GM12875 (cell line): ENCODE data around the gene EVA1C.
"Not testable (repeated sequence)": the region's sequence is repeated elsewhere in the genome, so short reads cannot be mapped to it uniquely, and the experiment has no call there.

Experiments used
- H3K4me3 ChIP-seq: one replicate; pipeline ENCODE4 v1.5.1; 2011; ENCODE audit warnings: low read depth, low read length, control low read depth
- TF ChIP-seq, protein P1 (sequence below): IDR thresholded peaks from 2 replicates; pipeline ENCODE4 v1.5.1; 2011; ENCODE audit warnings: low read depth, mild to moderate bottlenecking, control low read depth, inconsistent platforms, low read length, moderate library complexity, borderline replicate concordance; ENCODE audit not compliant: insufficient read depth

EVA1C gene

GRCh38 chr21:32521736-32522355, 109.3 kb downstream of the EVA1C start:
- TF ChIP-seq, protein P1, sequence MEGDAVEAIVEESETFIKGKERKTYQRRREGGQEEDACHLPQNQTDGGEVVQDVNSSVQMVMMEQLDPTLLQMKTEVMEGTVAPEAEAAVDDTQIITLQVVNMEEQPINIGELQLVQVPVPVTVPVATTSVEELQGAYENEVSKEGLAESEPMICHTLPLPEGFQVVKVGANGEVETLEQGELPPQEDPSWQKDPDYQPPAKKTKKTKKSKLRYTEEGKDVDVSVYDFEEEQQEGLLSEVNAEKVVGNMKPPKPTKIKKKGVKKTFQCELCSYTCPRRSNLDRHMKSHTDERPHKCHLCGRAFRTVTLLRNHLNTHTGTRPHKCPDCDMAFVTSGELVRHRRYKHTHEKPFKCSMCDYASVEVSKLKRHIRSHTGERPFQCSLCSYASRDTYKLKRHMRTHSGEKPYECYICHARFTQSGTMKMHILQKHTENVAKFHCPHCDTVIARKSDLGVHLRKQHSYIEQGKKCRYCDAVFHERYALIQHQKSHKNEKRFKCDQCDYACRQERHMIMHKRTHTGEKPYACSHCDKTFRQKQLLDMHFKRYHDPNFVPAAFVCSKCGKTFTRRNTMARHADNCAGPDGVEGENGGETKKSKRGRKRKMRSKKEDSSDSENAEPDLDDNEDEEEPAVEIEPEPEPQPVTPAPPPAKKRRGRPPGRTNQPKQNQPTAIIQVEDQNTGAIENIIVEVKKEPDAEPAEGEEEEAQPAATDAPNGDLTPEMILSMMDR: no peak
- H3K4me3 ChIP-seq: no peak overlapping the region

- TF ChIP-seq, protein P1: no peak
Observed at GRCh38 chr21:32523463-32523862, 111.0 kb downstream of the EVA1C start.

GRCh38 chr21:32523988-32524719, 111.6 kb downstream of the EVA1C start:
- TF ChIP-seq, protein P1: no peak
- no peak overlapping the region for H3K4me3 ChIP-seq

More at GRCh38 chr21:32523463-32523862, 111.0 kb downstream of the EVA1C start:
- no peak overlapping the region for H3K4me3 ChIP-seq

DNA sequence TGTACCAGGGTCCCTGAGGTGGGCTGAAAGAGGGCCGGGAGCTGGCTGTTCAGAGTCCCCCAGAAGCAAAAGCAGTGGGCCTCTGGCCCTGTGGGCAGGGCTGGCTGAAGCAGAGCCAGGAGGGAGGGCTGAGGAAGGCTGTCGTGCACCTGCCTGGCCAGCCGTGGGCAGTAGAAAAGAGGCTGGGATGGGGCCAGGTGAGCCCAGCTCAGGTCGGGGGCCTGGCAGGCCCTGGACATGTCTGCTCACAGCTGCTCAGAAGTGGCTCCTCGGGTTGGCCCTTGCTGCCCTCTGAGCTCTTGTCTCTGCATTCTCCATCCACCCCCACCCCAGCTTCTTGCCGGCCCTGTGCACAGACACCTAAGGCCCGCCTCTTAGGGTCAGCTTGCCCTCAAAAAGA, 112.8 kb downstream of the EVA1C start:
- TF ChIP-seq, protein P1: no peak
- H3K4me3 ChIP-seq: no peak overlapping the region

GRCh38 chr21:32529679-32530078, 117.2 kb downstream of the EVA1C start:
- TF ChIP-seq, protein P1: no peak
- no peak overlapping the region for H3K4me3 ChIP-seq

- not testable (repeated sequence) for H3K4me3 ChIP-seq
Observed at GRCh38 chr21:32530809-32531208, 118.3 kb downstream of the EVA1C start.

DNA sequence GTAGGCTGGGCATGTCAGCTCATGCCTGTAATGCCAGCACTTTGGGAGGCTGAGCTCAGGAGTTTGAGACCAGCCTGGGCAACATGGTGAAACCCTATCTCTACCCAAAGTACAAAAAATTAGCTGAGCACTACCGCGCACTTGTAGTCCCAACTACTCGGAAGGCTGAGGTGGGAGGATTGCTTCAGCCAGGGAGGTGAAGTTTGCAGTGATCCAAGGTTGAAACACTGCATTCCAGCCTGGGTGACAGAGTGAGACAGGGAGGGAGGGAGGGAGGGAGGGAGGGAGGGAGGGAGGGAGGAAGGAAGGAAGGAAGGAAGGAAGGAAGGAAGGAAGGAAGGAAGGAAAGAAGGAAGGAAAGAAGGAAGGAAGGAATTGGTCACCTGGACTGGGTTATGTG, 119.1 kb downstream of the EVA1C start:
- not testable (repeated sequence) for H3K4me3 ChIP-seq

- H3K4me3 ChIP-seq: no peak overlapping the region
- TF ChIP-seq, protein P1: no peak
Observed at GRCh38 chr21:32532636-32533035, 120.1 kb downstream of the EVA1C start.
